Measurements from ENCODE around the gene AREL1.

The AREL1 gene

GRCh38 chr14:74702293-74702692 is 10.6 kb downstream of the AREL1 start:
- in situ Hi-C loops (cut with MboI; ENCODE audit: low sequenced_read_pairs), result no loop called here

GRCh38 chr14:74698465-74698864 is 14.4 kb downstream of the AREL1 start:
- in situ Hi-C loops (cut with MboI; ENCODE audit: low sequenced_read_pairs), result no loop called here

- in situ Hi-C loops (cut with MboI; ENCODE audit: low sequenced_read_pairs), result no loop called here
Observed at GRCh38 chr14:74697976-74698375, 14.9 kb downstream of the AREL1 start.

DNA sequence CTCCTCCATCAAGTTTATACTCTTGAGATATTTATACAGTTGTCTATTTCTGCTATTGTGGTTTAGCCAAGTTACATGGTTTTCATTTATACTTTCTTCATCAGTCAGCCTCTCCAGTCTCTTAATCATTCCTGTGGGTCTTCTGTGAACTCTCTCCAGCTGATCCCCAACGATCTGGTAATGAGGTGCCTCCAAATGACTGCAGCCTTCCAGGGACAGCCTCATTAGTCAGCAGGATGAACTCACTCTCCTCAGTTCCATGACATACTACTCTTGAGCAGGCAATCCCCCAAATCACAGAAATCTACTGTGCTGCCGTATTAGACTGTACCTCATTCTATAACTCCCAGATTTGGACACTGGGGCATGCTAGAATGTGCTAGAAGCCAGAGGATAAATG is 15.3 kb downstream of the AREL1 start:
- in situ Hi-C loops (cut with MboI; ENCODE audit: low sequenced_read_pairs), result no loop called here

GRCh38 chr14:74697011-74697410 is 15.9 kb downstream of the AREL1 start:
- in situ Hi-C loops (cut with MboI; ENCODE audit: low sequenced_read_pairs), result no loop called here

- in situ Hi-C loops (cut with MboI; ENCODE audit: low sequenced_read_pairs), result no loop called here
Observed at GRCh38 chr14:74695406-74695805, 17.5 kb downstream of the AREL1 start.

- in situ Hi-C loops (cut with MboI; ENCODE audit: low sequenced_read_pairs), result no loop called here
Observed at GRCh38 chr14:74693191-74693590, 19.7 kb downstream of the AREL1 start.

GRCh38 chr14:74691456-74691855 is 21.4 kb downstream of the AREL1 start:
- in situ Hi-C loops (cut with MboI; ENCODE audit: low sequenced_read_pairs), result no loop called here

DNA sequence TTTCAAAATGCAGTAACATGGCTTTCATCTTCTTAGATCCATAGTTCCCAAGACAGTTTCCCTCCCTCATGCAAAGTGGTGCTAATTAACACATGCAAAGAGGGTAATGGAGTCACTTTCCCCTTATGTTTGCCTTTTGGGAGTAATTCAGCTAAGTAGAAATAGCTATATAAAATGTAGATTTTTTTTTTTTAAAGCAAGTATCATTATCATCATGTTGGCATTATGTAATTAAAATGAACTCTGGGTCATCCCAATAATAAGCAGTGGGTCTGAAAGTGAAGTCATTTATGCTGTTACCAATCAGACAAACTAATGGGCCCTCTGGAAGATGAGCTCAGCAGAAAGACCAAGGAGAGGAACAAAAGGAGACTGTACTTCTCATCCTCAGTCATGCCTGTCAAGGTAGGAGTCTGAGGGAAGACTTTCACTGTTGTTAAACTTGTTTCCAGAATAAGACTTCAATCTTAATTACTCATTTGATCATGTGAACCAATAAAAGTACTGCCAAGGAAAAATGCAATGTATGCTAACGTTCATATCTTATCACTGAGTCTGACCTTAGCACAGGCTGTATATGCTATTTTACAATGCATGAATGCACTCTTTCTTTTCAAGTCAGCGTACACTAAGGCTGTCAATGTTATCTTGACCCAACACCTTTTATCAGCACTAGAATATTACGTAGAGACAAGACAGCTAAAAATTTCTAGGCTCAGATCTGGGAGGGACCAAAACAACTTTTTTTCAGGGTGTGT is 26.8 kb downstream of the AREL1 start:
- in situ Hi-C loops (cut with MboI; ENCODE audit: low sequenced_read_pairs), result no loop called here

DNA sequence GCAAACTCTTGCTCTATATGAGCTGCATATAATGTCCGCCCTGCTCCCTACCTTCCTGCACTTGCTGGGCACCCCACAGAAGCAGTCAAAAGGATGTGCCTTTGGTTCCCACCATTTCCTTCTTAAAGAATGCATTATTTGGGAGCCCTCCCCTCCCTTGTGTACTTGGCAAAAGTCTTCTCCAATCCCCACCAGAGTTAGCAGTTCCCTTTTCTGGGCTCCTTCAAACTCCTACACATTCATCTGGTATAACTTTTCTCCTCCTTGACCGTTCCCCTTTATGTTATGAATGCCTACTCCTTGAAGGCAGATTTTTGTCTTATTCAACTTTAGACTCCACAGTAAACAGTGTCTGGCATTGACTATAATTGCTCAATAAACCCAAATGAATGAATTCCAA is 27.8 kb downstream of the AREL1 start:
- in situ Hi-C loops (cut with MboI; ENCODE audit: low sequenced_read_pairs), result no loop called here

DNA sequence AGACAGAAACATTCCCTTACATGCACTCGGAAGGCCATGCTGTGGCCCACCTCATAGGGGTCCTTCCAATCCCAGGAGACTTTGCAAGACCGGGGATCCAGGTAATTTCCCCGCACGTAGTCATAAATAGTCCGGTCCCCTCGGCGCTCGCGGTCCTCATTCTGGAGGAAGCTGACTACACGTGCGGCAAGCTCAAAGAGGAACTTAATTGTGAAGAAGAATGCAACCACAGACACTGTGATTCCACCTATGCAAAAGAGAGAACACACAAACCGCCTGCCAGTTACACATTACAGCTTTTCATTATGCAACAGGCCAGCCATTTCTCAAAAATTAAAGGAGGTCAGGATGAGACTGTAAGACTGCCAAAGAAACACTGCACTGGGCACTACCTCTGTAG is 28.4 kb downstream of the AREL1 start:
- in situ Hi-C loops (cut with MboI; ENCODE audit: low sequenced_read_pairs), result no loop called here

- in situ Hi-C loops (cut with MboI; ENCODE audit: low sequenced_read_pairs), result no loop called here
Observed at GRCh38 chr14:74683406-74683805, 29.5 kb downstream of the AREL1 start.

DNA sequence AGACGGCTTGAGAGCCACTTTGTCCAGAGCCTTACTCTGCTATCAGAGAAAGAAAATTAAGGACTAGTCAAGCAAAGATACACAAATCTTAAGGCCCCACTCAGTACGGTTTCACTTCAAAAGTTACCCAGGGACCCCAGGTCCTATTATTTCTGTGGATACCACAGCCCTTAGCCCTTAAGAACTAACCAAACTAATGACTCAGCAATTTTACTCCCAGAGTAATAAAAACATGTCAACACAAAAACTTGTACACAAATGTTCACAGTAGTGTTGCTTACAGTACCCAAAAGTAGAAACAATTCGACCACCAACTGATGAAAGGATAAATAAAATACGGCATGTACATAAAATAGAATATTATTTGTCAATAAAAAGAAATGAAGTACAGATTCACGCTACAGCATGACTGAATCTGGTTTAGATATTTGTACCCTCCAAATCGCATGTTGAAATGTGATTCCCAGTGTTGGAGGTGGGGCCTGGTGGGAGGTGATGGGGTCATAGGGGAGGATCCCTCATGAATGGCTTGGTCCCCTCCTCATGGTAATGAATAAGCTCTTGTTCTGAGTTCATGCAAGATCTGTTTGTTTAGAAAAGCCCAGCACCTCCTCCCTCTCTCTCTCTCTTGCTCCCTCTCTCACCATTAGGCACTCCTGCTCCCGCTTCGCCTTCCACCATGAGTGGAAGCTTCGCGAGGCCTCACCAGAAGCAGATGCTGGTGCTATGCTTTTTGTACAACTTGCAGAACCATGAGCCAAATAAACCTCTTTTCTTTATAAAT is 30.5 kb downstream of the AREL1 start:
- in situ Hi-C loops (cut with MboI; ENCODE audit: low sequenced_read_pairs), result no loop called here

DNA sequence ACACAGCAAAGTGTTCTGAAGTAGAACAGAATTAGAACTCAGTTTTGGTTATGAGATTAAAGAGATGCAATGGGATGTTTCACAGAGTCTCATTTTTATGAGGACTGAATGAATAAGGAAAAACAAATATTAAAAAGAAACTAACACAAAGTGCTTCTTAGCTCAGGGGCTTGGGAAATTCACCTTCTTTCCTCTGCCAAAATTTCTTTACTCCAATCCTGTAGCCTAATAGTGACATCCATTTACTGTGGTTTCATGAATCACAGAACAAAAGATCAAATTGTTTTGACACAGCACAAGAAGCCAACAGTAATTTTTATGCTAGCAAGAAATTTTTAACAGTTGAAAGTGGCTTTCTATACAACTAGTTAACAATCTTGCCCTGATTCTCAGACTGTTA is 37.7 kb downstream of the AREL1 start:
- in situ Hi-C loops (cut with MboI; ENCODE audit: low sequenced_read_pairs), result no loop called here

DNA sequence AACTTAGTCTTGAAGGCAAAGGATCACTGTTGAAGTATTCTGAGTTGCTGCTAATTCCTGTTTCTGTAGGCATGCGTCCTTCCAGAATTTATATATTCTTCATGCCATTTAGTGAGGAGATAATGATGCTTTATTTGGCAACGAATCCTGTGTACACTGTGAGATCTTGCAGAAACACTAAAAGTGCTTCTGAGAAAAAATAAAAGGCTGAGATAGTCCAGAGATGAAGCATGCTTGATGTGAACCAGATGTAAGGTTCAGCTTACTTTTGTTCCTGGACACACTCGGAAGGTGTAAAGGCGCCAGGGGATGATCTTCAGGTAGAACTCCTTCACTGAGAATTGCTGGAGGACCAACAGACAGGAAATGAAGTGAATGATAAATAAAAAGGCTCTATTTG is 39.1 kb downstream of the AREL1 start:
- in situ Hi-C loops (cut with MboI; ENCODE audit: low sequenced_read_pairs), result no loop called here

DNA sequence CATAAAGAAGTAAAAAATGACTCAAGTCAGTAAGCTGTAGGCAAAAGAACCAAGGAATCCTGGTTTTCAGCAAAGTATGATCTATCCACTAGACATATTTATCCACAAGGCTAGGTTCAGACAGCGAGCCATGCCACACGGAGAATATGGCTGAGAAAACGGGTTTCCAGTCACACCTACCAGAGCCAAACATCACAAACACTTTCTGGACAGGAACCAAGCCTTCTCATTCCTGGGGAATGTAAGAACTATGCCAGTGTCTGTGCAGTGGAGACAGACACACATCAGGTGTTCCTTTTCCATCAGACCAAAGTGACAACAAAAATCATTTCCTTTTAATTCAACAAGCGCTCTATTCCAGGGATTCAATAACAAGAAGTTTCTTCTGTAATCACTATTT is 41.1 kb downstream of the AREL1 start:
- in situ Hi-C loops (cut with MboI; ENCODE audit: low sequenced_read_pairs), result no loop called here

GRCh38 chr14:74670726-74671411 is 42.0 kb downstream of the AREL1 start:
- in situ Hi-C loops (cut with MboI; ENCODE audit: low sequenced_read_pairs), result no loop called here

DNA sequence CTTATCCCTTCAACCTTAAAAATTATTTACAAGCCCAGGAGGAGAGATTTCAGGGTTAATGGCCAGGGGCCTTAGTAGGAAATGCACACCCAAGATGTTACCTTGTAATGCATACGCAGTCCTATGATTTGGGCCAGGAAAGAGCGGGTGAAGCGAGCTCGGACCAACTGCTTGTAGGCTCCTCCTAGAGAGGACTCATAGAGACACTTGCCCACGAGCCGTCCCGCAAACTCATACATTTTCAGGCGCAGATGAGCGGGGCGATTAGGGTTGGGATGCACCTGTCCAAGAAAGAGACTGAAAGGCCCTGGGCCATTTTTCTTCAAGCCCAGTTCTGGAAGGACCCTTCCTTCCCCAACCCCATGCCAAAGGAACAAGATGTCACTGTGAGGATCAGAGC is 43.0 kb downstream of the AREL1 start:
- in situ Hi-C loops (cut with MboI; ENCODE audit: low sequenced_read_pairs), result no loop called here

DNA sequence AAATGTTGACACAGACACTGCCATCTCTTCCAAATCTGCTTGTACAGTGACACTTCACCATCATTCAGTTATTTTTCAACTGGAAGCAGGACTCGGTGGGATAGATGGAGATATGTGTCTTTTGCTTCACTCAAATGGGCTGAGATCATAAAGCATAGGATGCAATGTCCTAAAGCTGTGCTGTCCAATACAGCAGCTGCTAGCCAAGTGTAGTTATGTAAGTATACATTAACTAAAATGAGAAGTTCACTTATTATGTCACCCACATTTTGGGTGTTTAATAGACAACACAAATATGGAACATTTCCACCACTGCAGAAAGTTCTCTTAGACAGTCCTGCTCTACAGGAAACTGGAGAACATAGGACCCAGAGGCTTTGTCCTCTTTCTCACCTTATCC is 43.6 kb downstream of the AREL1 start:
- in situ Hi-C loops (cut with MboI; ENCODE audit: low sequenced_read_pairs), result no loop called here

DNA sequence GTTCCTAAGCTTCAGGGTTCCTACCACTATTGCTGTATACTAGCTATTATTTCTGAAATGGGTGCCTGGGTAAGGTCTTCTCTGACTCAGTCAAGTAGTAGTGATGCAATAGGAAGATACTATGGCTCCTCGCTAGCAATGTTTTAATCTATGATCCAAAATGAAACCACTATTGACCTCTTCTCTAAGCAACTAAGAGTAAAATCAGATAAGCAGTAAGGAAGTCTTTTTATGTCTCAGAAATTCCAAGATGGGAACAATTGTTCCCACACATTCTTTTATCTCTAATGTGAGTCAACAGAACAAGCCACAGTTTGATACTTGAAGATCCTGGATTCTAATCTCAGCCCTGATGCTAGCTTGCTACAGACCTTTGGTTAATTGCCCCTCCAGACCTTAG is 45.1 kb downstream of the AREL1 start:
- in situ Hi-C loops (cut with MboI; ENCODE audit: low sequenced_read_pairs), result no loop called here

GRCh38 chr14:74664717-74665116 is 48.2 kb downstream of the AREL1 start:
- in situ Hi-C loops (cut with MboI; ENCODE audit: low sequenced_read_pairs), result no loop called here

- in situ Hi-C loops (cut with MboI; ENCODE audit: low sequenced_read_pairs), result no loop called here
Observed at GRCh38 chr14:74663884-74664283, 49.0 kb downstream of the AREL1 start.

All from HL-60/S4 treated with phorbol 12-myristate 13-acetate at 8.2 ng/mL for 4 days and 3 days (cell line).